Loucy (cell line): ENCODE results near the gene ARSA.

Source experiments
- H2AFZ ChIP-seq: fragments of 200-600 bp; sonication (generic); 2 replicates; pipeline ENCODE4 v1.6.0; 2016; ENCODE audit warnings: antibody characterized with exemption, mild to moderate bottlenecking, low read length, moderate library complexity
- H3F3A ChIP-seq: fragments of 200-600 bp; 2 replicates; pipeline ENCODE4 v1.6.0; 2016; ENCODE audit warnings: antibody characterized with exemption, low read depth, mild to moderate bottlenecking
- H3K27me3 ChIP-seq: fragments of 200-600 bp; sonication (generic); 2 replicates; pipeline ENCODE4 v1.6.1; 2014; ENCODE audit warnings: low read length, mild to moderate bottlenecking; ENCODE audit not compliant: insufficient read depth, poor library complexity, severe bottlenecking
- H3K36me3 ChIP-seq: fragments of 200-600 bp; sonication (generic); 2 replicates; pipeline ENCODE4 v1.6.1; 2016; ENCODE audit warnings: low read length; ENCODE audit not compliant: insufficient read depth
- H3K4me1 ChIP-seq: fragments of 200-600 bp; sonication (generic); 2 replicates; pipeline ENCODE4 v1.5.1; 2014; ENCODE audit warnings: low read length, mild to moderate bottlenecking; ENCODE audit not compliant: insufficient read depth, poor library complexity, severe bottlenecking
- H3K4me2 ChIP-seq: fragments of 200-600 bp; sonication (generic); 2 replicates; pipeline ENCODE4 v1.6.0; 2014; ENCODE audit warnings: antibody characterized with exemption, low read length, low read depth, mild to moderate bottlenecking; ENCODE audit not compliant: poor library complexity, severe bottlenecking
- H3K4me3 ChIP-seq: fragments of 200-600 bp; sonication (generic); 2 replicates; pipeline ENCODE4 v1.5.1; 2014; ENCODE audit warnings: low read length, mild to moderate bottlenecking, mixed read lengths; ENCODE audit not compliant: poor library complexity, severe bottlenecking
- H3K79me2 ChIP-seq: fragments of 200-600 bp; sonication (generic); 2 replicates; pipeline ENCODE4 v1.6.1; 2014; ENCODE audit warnings: low read length; ENCODE audit not compliant: insufficient read depth
- H3K9ac ChIP-seq: fragments of 200-600 bp; sonication (generic); 2 replicates; pipeline ENCODE4 v1.6.0; 2014; ENCODE audit warnings: mild to moderate bottlenecking, low read depth, low read length, moderate library complexity; ENCODE audit not compliant: poor library complexity, severe bottlenecking
- H3K9me2 ChIP-seq: fragments of 200-600 bp; sonication (generic); replicated peaks from 2 replicates; pipeline ENCODE4 v1.6.1; 2016; ENCODE audit warnings: low read depth, low read length, mixed read lengths
- H3K9me3 ChIP-seq: fragments of 200-600 bp; sonication (generic); 2 replicates; pipeline ENCODE4 v1.6.1; 2014; ENCODE audit warnings: mild to moderate bottlenecking, antibody characterized with exemption, low read length, low read depth; ENCODE audit not compliant: insufficient read depth
- H4K20me1 ChIP-seq: fragments of 200-600 bp; sonication (generic); 2 replicates; pipeline ENCODE4 v1.6.0; 2014; ENCODE audit warnings: antibody characterized with exemption, low read length, mild to moderate bottlenecking; ENCODE audit not compliant: insufficient read depth, poor library complexity, severe bottlenecking
- CTCF ChIP-seq: fragments of 200-600 bp; sonication (generic); conservative IDR thresholded peaks from 2 replicates; pipeline ENCODE4 v1.5.1; 2014; ENCODE audit warnings: mild to moderate bottlenecking, antibody characterized with exemption, low read length
- EZH2phosphoT487 ChIP-seq: fragments of 200-600 bp; IDR thresholded peaks from 2 replicates; pipeline ENCODE4 v1.6.1; 2018; ENCODE audit warnings: antibody characterized with exemption, mild to moderate bottlenecking, moderate library complexity, borderline replicate concordance

ARSA gene

DNA sequence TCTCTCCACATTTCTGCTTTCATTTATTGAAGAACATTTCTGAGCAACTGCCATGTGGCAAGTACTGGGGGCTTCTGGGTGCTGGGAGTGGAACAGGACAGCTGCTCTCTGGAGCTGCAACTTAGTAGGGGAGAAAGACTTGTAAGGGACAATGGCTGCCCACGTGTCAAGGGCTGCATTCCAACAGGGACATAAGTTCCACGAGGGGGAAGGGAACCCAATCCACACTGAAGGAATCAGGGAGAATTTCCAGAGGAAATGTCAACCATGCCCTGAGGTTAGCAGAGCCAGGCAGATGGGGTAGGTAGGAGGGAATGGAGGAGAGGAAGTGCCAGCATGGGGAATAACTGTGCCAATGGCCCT is 25.6 kb downstream of the ARSA start:
- Histone ChIP-seq H3K9me2 (no peaks in the 10 kb centered on the region), H3F3A (no peaks in the 10 kb centered on the region), H3K79me2 (no peaks in the 10 kb centered on the region), H3K4me1 (no peaks in the 10 kb centered on the region), H3K9me3 (no peaks in the 10 kb centered on the region), H3K27me3 (no peaks in the 10 kb centered on the region), H3K4me2 (no peak overlapping the region), H4K20me1 (no peaks in the 10 kb centered on the region), H3K9ac (no peak overlapping the region), H3K36me3 (no peaks in the 10 kb centered on the region), H3K4me3 (no peak overlapping the region), H2AFZ (no peak overlapping the region)
- no peak for TF ChIP-seq CTCF
- no peak for TF ChIP-seq EZH2phosphoT487

DNA sequence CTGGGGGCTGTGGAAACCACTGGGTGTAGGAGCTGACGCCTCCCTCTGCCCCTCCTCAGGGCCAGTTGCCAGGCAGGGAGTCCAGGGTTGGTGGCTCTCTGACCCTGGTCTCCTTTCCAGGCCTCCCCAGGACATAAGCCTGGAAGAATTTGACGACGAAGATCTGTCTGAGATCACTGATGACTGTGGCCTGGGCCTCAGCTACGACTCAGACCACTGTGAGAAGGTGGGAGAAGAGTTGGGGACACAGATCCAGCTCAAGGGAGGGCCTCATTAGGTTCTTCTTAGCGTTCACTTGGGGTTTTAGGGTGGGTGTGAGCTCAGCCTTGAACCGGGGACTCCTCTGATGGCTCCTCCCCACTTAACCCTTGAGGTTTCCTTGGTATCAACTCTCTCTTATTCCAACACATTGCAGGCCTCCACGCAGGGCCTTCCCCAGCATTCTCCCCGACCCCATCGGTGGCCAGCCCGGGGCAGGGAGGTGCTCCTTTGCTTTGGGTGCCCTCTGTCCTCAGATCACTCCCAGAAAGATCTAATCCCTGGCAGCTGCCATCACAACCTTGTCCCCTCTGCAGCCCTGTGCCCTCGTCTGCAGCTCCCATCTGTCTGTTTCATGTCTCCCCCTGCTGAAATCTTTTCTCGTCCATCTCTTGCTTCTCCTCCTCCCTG is 26.1 kb downstream of the ARSA start:
- no peaks in the 10 kb centered on the region for H3K27me3 ChIP-seq

GRCh38 chr22:50600967-50601668 is 26.8 kb downstream of the ARSA start:
- H3K9ac ChIP-seq = no peak overlapping the region
- no peaks in the 10 kb centered on the region for H3F3A ChIP-seq
- TF ChIP-seq CTCF (no peak), EZH2phosphoT487 (no peak)
- no peaks in the 10 kb centered on the region for H3K79me2 ChIP-seq
- no peaks in the 10 kb centered on the region for H3K9me3 ChIP-seq
- no peaks in the 10 kb centered on the region for H4K20me1 ChIP-seq
- H3K36me3 ChIP-seq = no peaks in the 10 kb centered on the region
- no peak overlapping the region for H2AFZ ChIP-seq
- H3K27me3 ChIP-seq = no peaks in the 10 kb centered on the region
- H3K9me2 ChIP-seq = no peaks in the 10 kb centered on the region
- H3K4me3 ChIP-seq = no peak overlapping the region
- no peaks in the 10 kb centered on the region for H3K4me1 ChIP-seq
- H3K4me2 ChIP-seq = no peak overlapping the region

More for the DNA sequence above, 26.1 kb downstream of the ARSA start:
- Histone ChIP-seq H3K9ac (no peak overlapping the region), H3F3A (no peaks in the 10 kb centered on the region), H3K79me2 (no peaks in the 10 kb centered on the region), H3K4me2 (no peak overlapping the region), H3K4me3 (no peak overlapping the region), H4K20me1 (no peaks in the 10 kb centered on the region), H2AFZ (no peak overlapping the region), H3K4me1 (no peaks in the 10 kb centered on the region), H3K9me2 (no peaks in the 10 kb centered on the region), H3K36me3 (no peaks in the 10 kb centered on the region), H3K9me3 (no peaks in the 10 kb centered on the region)
- no peak for TF ChIP-seq EZH2phosphoT487
- no peak for TF ChIP-seq CTCF
